ENCODE data around the gene ACSL1. TPM values are rescaled to one million over a fixed set of nuclear protein-coding genes. Genes with fewer than 3 reads are reported as not detected.
A peak's percentile ranks its signal among the peaks of the same experiment; 100 is the strongest.
"Not testable (repeated sequence)": the region's sequence is repeated elsewhere in the genome, so short reads cannot be mapped to it uniquely, and the experiment has no call there.

ACSL1 gene
- total RNA-seq, 1 donor from 2014 or later = 4.3 TPM

- Mint-ChIP-seq H3K36me3 (ENCODE audit: low read depth, unreplicated experiment) (peaks cover 3% of the 10 kb centered on the region), H3K27me3 (ENCODE audit: unreplicated experiment) (peaks cover 7% of the 10 kb centered on the region), H3K4me3 (ENCODE audit: unreplicated experiment) (no peak overlapping the region), H3K9me3 (ENCODE audit: unreplicated experiment) (peaks cover 5% of the 10 kb centered on the region), H3K4me1 (ENCODE audit: unreplicated experiment) (peaks cover 10% of the 10 kb centered on the region), H3K27ac (ENCODE audit: unreplicated experiment) (no peak overlapping the region)
- TF ChIP-seq CTCF (IDR thresholded peaks at IDR 0.05; ENCODE audit: unreplicated experiment) = no peak
- no peak for DNase-seq (ENCODE audit: low spot score)
These were observed 81.5 kb downstream of the ACSL1 start for GRCh38 chr4:184744236-184744635.

DNA sequence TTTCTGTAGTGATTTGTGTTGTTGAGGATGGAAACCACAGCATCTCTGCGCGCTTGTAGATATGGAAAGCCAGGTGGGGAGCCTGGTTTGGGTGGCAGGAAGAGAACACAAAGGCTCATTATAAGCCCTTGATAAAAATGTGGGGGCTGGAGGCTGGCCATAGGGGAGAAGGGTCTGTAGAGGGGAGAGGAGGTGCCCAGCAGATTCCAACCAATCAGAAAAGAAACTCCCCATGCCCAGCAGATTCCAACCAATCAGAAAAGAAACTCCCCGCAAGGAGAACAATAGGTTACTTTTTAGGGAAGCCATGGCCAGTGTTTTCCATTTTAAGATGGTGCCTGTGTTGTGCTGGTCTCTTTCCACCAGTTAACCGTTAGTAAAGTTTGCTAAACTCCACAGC lies 82.1 kb downstream of the ACSL1 start:
- Mint-ChIP-seq H3K4me3 (ENCODE audit: unreplicated experiment) (no peak overlapping the region), H3K9me3 (ENCODE audit: unreplicated experiment) (peaks cover 5% of the 10 kb centered on the region), H3K27ac (ENCODE audit: unreplicated experiment) (no peak overlapping the region), H3K27me3 (ENCODE audit: unreplicated experiment) (peaks cover 5% of the 10 kb centered on the region), H3K36me3 (ENCODE audit: low read depth, unreplicated experiment) (peaks cover 3% of the 10 kb centered on the region), H3K4me1 (ENCODE audit: unreplicated experiment) (peaks cover 10% of the 10 kb centered on the region)
- DNase-seq (ENCODE audit: low spot score) = no peak
- no peak for TF ChIP-seq CTCF (IDR thresholded peaks at IDR 0.05; ENCODE audit: unreplicated experiment)

DNA sequence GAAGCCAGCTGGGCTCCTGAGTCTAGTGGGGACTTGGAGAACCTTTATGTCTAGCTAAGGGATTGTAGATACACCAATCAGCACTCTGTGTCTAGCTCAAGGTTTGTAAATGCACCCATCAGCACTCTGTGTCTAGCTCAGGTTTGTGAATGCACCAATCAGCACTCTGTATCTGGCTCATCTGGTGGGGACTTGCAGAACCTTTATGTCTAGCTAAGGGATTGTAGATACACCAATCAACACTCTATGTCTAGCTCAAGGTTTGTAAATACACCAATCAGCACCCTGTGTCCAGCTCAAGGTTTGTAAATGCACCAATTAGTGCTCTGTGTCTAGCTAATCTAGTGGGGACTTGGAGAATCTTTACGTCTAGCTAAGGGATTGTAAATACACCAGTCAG lies 84.1 kb downstream of the ACSL1 start:
- not testable (repeated sequence) for H3K4me1 Mint-ChIP-seq (ENCODE audit: unreplicated experiment); H3K27ac Mint-ChIP-seq (ENCODE audit: unreplicated experiment); DNase-seq (ENCODE audit: low spot score); H3K9me3 Mint-ChIP-seq (ENCODE audit: unreplicated experiment); H3K4me3 Mint-ChIP-seq (ENCODE audit: unreplicated experiment); H3K27me3 Mint-ChIP-seq (ENCODE audit: unreplicated experiment); H3K36me3 Mint-ChIP-seq (ENCODE audit: low read depth, unreplicated experiment)

GRCh38 chr4:184740980-184741391 lies 84.8 kb downstream of the ACSL1 start:
- Mint-ChIP-seq H3K27ac (ENCODE audit: unreplicated experiment) (no peak overlapping the region), H3K36me3 (ENCODE audit: low read depth, unreplicated experiment) (peaks cover 3% of the 10 kb centered on the region), H3K27me3 (ENCODE audit: unreplicated experiment) (peaks cover 3% of the 10 kb centered on the region), H3K4me1 (ENCODE audit: unreplicated experiment) (peaks cover 3% of the 10 kb centered on the region), H3K4me3 (ENCODE audit: unreplicated experiment) (no peak overlapping the region), H3K9me3 (ENCODE audit: unreplicated experiment) (peaks cover 5% of the 10 kb centered on the region)
- no peak for DNase-seq (ENCODE audit: low spot score)
- TF ChIP-seq CTCF (IDR thresholded peaks at IDR 0.05; ENCODE audit: unreplicated experiment) = no peak

DNA sequence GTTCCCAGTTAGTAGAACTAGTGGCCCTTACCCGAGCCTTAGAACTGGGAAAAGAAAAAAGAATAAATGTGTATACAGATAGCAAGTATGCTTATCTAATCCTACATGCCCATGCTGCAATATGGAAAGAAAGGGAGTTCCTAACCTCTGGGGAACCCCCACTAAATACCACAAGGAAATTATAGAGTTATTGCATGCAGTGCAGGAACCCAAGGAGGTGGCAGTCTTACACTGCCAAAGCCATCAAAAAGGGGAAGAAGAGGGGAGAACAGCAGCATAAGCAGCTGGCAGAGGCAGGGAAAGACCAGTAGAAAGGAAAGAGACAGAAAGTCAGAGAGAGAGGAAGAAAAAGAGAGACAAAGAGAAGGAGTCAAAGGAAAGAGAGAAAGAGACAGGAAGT lies 86.2 kb downstream of the ACSL1 start:
- H3K4me1 Mint-ChIP-seq (ENCODE audit: unreplicated experiment); H3K27me3 Mint-ChIP-seq (ENCODE audit: unreplicated experiment); H3K4me3 Mint-ChIP-seq (ENCODE audit: unreplicated experiment); H3K27ac Mint-ChIP-seq (ENCODE audit: unreplicated experiment); DNase-seq (ENCODE audit: low spot score); H3K36me3 Mint-ChIP-seq (ENCODE audit: low read depth, unreplicated experiment); H3K9me3 Mint-ChIP-seq (ENCODE audit: unreplicated experiment): not testable (repeated sequence)

GRCh38 chr4:184734758-184735157 lies 91.0 kb downstream of the ACSL1 start:
- no peaks in the 10 kb centered on the region for H3K36me3 Mint-ChIP-seq (ENCODE audit: low read depth, unreplicated experiment)
- no peak for DNase-seq (ENCODE audit: low spot score)
- peaks cover 3% of the 10 kb centered on the region for H3K9me3 Mint-ChIP-seq (ENCODE audit: unreplicated experiment)
- no peak for TF ChIP-seq CTCF (IDR thresholded peaks at IDR 0.05; ENCODE audit: unreplicated experiment)
- H3K4me1 Mint-ChIP-seq (ENCODE audit: unreplicated experiment) = peaks cover 5% of the 10 kb centered on the region
- no peaks in the 10 kb centered on the region for H3K27me3 Mint-ChIP-seq (ENCODE audit: unreplicated experiment)
- no peak overlapping the region for H3K27ac Mint-ChIP-seq (ENCODE audit: unreplicated experiment)
- H3K4me3 Mint-ChIP-seq (ENCODE audit: unreplicated experiment) = peak overlapping the region; percentile 73
